Measurements from ENCODE around the gene GRAMD1B.
A peak's percentile ranks its signal among the peaks of the same experiment; 100 is the strongest.

Gene GRAMD1B

DNA sequence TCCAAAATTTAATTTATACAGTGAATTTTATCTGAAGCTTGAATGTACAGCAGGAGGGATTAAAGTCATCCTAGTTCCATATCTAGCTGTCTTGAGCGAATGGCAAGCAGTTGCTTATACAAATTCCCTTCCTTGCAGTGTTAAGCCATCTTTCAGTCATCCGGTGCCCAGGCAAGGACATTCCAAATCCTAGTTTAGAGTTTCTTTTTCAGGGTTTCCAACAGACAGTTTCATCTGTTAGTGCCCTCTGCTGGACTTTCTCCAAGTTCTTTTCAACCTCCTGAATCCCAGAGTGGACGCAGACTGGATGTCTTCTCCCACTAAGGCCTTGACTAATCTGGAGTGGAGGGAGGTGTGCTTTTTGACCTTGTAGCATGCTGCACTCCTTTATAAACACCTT is 45.4 kb downstream of the GRAMD1B start:
- no peak for DNase-seq (ENCODE audit: low spot score)

DNA sequence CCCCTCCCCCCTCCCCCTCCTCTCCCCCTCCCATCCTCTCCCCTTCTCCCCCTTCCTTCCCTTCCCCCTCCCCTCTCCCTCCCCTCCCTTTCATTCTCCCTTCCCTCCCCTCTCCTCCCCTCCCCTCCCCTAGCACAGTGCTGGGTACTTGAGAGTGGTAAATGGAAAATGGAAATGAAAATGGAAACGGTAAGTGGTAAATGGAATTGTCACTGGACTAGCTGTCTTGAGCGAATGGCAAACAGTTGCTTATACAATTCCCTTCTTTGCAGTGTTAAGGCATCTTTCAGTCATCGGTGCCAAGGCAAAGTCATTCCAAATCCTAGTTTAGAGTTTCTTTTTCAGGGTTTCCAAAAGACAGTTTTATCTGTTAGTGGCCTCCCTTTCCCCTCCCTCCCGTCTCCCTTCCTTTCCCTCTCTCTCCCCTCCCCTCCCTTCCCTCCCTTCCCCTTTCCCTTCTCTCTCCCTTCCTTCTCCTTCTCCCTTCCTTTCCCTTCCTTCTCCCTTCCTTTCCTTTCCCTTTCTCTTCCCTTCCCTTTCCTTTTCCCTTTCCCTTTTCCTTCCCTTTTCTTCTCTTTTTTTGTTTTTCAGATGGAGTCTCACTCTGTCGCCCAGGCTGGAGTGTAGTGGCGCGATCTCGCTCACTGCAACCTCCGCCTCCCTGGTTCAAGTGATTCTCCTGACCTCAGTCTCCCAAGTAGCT is 47.3 kb downstream of the GRAMD1B start:
- DNase-seq (ENCODE audit: low spot score) = no peak

- peak; percentile 53 for DNase-seq (ENCODE audit: low spot score)
Measured at GRCh38 chr11:123478352-123478987, 48.4 kb downstream of the GRAMD1B start.

DNA sequence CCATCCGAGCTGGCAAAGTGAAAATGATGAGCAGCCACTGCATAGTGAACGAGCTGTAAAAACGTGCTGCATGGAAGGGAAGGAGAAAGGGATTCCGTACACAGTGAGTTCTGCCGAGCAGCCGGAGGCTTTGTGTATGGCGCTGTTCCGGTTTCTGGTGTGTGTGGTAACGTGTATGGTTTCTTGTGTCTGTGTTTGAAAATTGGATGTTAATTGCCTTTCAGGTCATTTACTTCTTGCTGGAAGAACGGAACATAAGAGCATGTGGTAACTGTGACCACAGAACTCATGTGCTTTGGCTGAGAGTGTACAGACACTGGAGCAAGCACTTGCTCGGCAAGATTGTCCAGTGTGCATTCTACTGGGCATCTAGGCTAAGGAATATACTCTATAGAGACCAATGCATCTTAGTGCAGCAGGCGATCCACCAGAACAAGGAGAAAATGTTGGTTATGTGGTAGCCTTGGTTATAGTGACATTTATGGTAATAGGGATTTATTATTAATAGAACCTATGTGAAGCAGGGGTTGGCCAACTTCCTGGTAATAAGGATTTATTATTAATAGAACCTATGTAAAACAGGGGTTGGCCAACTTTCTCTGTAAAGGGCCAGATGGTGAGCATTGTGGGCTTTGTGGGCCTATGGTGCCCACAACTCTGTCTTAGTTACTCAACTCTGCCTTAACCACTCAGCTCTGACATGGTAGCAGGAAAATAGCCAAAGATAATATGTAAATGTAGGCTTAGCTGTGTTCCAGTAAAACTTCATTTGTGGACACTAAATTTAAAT is 49.2 kb downstream of the GRAMD1B start:
- DNase-seq (ENCODE audit: low spot score) = no peak

GRCh38 chr11:123480290-123480815 is 50.3 kb downstream of the GRAMD1B start:
- no peak for DNase-seq (ENCODE audit: low spot score)

DNA sequence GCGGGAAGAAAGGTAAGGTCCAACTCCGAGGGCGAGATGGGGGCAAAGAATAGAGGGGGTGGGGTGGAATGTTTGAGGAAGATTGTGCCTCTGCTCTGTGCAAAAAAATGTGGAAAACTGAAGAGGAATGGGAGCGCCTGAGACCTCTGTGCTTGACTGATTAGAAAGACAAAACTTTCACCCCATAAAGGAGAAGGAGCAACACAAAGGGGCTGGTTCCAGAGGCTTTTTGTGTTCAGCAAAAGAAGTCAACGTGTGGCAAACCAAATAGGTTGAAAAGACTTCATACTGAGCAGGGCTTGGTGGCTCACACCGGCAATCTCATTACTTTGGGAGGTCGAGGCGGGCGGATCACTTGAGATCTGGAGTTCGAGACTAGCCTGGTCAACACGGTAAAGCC is 50.8 kb downstream of the GRAMD1B start:
- DNase-seq (ENCODE audit: low spot score) = no peak

DNA sequence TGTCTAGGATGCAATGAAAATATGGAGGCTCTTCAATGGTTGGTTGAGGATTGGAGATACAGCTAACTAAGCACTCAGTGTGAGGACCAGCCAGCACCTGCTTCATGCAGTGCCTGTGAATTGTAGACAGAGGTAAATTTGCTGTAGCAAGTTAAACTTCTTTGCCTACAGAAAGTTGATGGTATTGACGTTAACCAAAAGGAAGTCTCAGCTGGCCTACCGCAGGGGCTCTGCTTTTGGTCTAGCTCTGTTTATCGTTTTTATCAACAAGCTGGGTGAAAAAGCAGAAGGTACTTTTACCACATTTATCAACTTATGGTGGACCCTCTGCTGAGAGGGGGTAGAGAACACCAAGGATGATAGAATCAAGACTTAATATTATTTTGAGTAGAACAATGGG is 51.6 kb downstream of the GRAMD1B start:
- no peak for DNase-seq (ENCODE audit: low spot score)

DNA sequence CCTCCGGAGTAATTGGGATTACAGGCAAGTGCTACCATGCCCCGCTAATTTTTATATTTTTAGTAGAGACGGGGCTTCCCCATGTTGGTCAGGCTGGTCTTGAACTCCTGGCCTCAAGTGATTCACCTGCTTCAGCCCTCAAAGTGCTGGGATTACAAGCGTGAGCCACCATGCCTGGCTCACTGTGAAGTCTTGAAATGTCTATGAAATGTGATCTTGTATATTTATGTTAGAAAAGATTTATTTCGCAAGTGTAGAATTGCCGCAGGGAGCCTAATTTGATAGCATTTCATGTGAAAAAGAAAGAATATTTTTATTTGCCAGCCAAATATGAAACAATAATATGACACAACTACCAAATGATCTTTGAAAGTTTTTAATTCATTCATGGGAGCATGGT is 52.1 kb downstream of the GRAMD1B start:
- no peak for DNase-seq (ENCODE audit: low spot score)

GRCh38 chr11:123483058-123483457 is 53.0 kb downstream of the GRAMD1B start:
- DNase-seq (ENCODE audit: low spot score) = no peak

DNA sequence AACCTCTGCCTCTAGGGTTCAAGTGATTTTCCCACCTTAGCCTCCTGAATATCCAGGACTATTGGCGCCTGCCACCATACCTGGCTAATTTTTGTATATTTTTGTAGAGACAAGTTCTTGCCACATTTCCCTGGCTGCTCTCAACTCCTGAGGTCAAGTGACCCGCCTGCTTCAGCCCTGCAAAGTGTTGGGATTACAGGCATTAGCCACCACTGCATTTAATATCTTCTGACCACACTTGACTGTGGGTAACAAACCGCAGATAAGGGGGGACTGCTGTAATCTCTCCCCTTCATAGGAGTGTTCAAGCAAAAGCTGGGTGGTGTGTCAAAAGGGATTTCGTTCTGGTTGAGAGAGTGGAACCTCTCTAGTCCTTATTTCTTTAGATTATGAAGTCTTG is 53.4 kb downstream of the GRAMD1B start:
- no peak for DNase-seq (ENCODE audit: low spot score)

- no peak for DNase-seq (ENCODE audit: low spot score)
Measured at GRCh38 chr11:123484448-123484847, 54.4 kb downstream of the GRAMD1B start.

DNA sequence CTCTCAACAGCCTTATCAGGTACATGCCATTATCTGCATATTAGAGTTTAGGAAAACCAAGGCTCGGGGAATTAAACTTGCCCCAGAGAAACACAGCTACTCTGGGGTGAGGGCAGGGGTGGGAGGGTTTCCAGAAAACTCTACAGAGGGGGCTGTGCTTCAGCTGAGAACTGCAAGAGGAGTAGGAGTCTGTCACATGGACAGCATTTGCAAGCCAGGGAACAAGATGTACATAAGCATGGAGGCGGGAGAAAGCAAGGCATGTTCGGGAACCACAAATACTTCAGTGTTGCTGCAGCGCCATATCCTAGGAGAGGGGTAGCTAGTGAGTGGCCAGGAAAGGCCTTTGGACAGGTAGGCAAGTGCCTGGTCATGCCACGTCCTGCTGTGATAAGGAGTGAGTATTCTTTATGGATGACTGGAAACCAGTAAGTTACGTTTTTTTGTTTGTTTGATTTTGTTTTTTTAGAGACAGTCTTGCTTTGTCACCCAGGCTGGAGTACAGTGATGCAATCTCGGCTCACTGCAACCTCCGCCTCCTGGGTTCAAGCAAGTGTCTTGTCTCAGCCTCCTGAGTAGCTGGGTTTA is 57.2 kb downstream of the GRAMD1B start:
- no peak for DNase-seq (ENCODE audit: low spot score)

- DNase-seq (ENCODE audit: low spot score) = no peak
Measured at GRCh38 chr11:123490527-123490926, 60.5 kb downstream of the GRAMD1B start.

GRCh38 chr11:123491241-123491640 is 61.2 kb downstream of the GRAMD1B start:
- no peak for DNase-seq (ENCODE audit: low spot score)

- DNase-seq (ENCODE audit: low spot score) = no peak
Measured at GRCh38 chr11:123493349-123494063, 63.4 kb downstream of the GRAMD1B start.

GRCh38 chr11:123494195-123495050 is 64.4 kb downstream of the GRAMD1B start:
- DNase-seq (ENCODE audit: low spot score) = no peak

- DNase-seq (ENCODE audit: low spot score) = no peak
Measured at GRCh38 chr11:123504401-123504800, 74.3 kb downstream of the GRAMD1B start.

DNA sequence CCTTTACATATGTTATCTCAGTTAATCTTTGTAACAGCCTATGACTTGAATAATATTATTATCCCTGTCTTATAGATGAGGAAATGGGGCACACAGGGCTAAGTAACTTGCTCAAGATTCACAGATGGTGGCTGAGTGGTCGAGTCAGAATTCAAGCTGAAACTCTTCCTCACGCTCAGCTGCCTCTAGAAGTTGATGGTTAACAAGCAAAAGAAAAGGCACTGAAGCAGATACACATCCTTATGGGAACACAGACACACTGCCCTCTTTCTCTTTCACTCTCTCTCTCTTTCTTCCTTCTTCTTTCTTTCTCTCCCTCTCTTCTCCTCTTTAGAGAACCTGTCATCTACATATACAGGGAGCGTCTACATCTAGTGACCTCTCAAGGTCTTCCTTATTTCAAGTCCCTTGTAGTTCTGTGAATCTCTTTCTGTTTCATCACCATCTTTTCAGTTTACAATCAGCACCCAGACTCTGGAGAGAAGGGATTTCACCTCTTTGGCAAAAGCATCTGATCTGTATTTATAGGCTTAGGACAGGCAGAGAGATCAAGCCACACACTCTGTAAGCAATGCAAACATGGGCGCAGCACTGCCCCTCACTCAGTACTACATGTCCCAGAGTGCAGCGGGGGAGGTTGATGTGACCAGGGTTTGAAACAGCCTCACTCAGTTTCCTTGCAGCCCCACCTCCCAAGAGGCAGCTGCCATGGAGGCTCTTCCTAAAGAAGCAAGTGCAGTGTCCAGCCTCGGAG is 75.7 kb downstream of the GRAMD1B start:
- no peak for DNase-seq (ENCODE audit: low spot score)

- no peak for DNase-seq (ENCODE audit: low spot score)
Measured at GRCh38 chr11:123507043-123507442, 77.0 kb downstream of the GRAMD1B start.
